K562 (cell line): ENCODE data around the gene HAUS3.

Experiments used
- EP300 ChIP-seq: IDR thresholded peaks from 2 replicates; pipeline ENCODE4 v1.6.1; 2012; ENCODE audit warnings: low read length, improper control_type of control experiment
- GATAD2B ChIP-seq: fragments of 450-650 bp; IDR thresholded peaks from 2 replicates; pipeline ENCODE4 v1.6.1; 2017; ENCODE audit warnings: mild to moderate bottlenecking, borderline replicate concordance
- KAT7 ChIP-seq: sonication (generic); formaldehyde crosslinking; IDR thresholded peaks from 2 replicates; pipeline ENCODE4 v1.8.0; 2022; ENCODE audit warnings: missing genetic modification reagents, mild to moderate bottlenecking, borderline replicate concordance
- MYNN ChIP-seq, 2 experiments: sonication (generic); formaldehyde crosslinking in 1 of 2; IDR thresholded peaks; 2 replicates each; pipeline versions ENCODE4 v1.5.0 to v1.6.1; 2016 to 2020; ENCODE audit warnings: antibody characterized with exemption in 1 of 2, missing genetic modification reagents in 1 of 2
- NFIC ChIP-seq: fragments of 450-650 bp; IDR thresholded peaks from 2 replicates; pipeline ENCODE4 v1.6.1; 2017; ENCODE audit warnings: mild to moderate bottlenecking, inconsistent platforms
- TF ChIP-seq, protein P1 (sequence below): sonication (generic); formaldehyde crosslinking; IDR thresholded peaks from 2 replicates; pipeline ENCODE4 v1.9.0; 2022; ENCODE audit warnings: mild to moderate bottlenecking, missing genetic modification reagents
- TF ChIP-seq, protein P2 (sequence below), 3 experiments: IDR thresholded peaks in 2 of 3; conservative IDR thresholded peaks in 1 of 3; 2 replicates each; pipeline ENCODE4 v1.5.1; 2011 to 2012; ENCODE audit warnings: low read length in 3 of 3, mild to moderate bottlenecking in 3 of 3, control low read depth in 2 of 3, improper control_type of control experiment in 1 of 3, inconsistent platforms in 1 of 3, low read depth in 1 of 3, mixed read lengths in 1 of 3, moderate library complexity in 1 of 3; ENCODE audit not compliant: insufficient read depth in 2 of 3

DNA sequence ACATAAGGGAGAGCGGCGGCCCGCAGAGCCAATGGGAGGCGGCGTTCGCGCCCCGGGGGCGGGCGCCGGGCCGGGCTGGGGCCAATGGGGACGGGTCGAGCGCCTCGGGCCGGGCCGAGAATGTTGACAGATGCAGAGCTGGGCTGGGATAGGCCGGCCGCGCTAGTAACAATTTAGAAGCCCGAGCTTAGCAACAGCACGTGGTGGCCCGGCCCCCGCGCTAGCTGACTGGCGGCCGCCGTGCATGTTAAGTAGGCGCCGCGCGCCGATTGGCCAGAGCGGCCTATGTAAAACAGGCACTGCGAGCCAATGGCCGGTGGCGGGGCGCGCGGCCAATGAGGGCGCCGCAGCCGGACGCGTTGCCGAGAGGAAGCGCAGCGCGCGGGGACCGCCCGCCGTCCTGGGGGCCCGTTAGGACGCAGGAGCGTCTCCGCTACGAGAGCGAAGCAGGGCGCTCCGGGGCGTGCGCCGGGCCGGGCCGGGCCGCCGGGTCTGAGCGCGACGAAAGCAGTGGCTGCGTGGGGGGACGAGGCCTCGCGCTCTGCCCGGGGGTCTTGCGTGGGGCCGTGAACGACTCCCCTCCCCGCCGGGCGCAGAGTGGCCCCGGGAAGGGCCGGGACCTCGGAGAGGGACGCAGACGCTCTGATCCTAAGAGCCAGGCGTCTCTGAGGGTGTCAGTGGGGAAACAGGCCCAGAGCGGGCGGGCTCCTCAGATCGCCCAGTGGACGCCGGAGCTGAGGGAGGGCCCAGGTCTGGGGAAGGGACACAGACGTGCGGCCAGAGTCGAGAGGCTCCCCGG lies 20.4 kb upstream of the HAUS3 start:
- TF ChIP-seq, protein P1, sequence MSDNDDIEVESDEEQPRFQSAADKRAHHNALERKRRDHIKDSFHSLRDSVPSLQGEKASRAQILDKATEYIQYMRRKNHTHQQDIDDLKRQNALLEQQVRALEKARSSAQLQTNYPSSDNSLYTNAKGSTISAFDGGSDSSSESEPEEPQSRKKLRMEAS = peak; percentile 89
- TF ChIP-seq, protein P2, sequence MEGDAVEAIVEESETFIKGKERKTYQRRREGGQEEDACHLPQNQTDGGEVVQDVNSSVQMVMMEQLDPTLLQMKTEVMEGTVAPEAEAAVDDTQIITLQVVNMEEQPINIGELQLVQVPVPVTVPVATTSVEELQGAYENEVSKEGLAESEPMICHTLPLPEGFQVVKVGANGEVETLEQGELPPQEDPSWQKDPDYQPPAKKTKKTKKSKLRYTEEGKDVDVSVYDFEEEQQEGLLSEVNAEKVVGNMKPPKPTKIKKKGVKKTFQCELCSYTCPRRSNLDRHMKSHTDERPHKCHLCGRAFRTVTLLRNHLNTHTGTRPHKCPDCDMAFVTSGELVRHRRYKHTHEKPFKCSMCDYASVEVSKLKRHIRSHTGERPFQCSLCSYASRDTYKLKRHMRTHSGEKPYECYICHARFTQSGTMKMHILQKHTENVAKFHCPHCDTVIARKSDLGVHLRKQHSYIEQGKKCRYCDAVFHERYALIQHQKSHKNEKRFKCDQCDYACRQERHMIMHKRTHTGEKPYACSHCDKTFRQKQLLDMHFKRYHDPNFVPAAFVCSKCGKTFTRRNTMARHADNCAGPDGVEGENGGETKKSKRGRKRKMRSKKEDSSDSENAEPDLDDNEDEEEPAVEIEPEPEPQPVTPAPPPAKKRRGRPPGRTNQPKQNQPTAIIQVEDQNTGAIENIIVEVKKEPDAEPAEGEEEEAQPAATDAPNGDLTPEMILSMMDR (IDR thresholded peaks at IDR 0.05 in 2 of 3, conservative IDR thresholded peaks at IDR 0.05 in 1 of 3; ENCODE audit: insufficient read depth in 2 of 3, low read depth in 1 of 3, low read length in 3 of 3) = no peak
- TF ChIP-seq KAT7 (CRISPR knock-in tag) = no peak
- no peak for TF ChIP-seq EP300
- peak; percentile 46 for TF ChIP-seq NFIC
- TF ChIP-seq GATAD2B = no peak
- TF ChIP-seq MYNN (IDR thresholded peaks at IDR 0.05) = no peak
- no peak for TF ChIP-seq MYNN (CRISPR knock-in tag; IDR thresholded peaks at IDR 0.05)
